Right atrium auricular region (tissue), 2 donors: ENCODE measurements around the gene C8G. TPM values are rescaled to one million over a fixed set of nuclear protein-coding genes. Genes with fewer than 3 reads are reported as not detected.

ENCODE experiments used
- DNase-seq: peaks from one replicate; pipeline ENCODE4 v3.0.0-alpha.2; 2019; ENCODE audit warnings: low spot score
- H3K27ac ChIP-seq, 2 donors: fragments of 200-600 bp; sonication (generic); 1 replicate in 1 of 2; 2 replicates in 1 of 2; pipeline ENCODE4 v1.5.1; 2016 to 2019
- H3K27me3 ChIP-seq, 2 donors: fragments of 200-600 bp; sonication (generic); one replicate each; pipeline versions ENCODE4 v1.5.1 to v1.6.0; 2017 to 2019
- H3K36me3 ChIP-seq: fragments of 200-600 bp; sonication (generic); one replicate; pipeline ENCODE4 v1.5.1; 2016
- H3K4me1 ChIP-seq, 2 donors: fragments of 200-600 bp; sonication (generic); one replicate each; pipeline versions ENCODE4 v1.5.1 to v1.6.0; 2017 to 2019
- H3K4me3 ChIP-seq, 2 donors: fragments of 200-600 bp; sonication (generic); 1 replicate in 1 of 2; 2 replicates in 1 of 2; pipeline ENCODE4 v1.5.1; 2017 to 2019; ENCODE audit warnings: mild to moderate bottlenecking in 1 of 2, moderate library complexity in 1 of 2
- H3K9me3 ChIP-seq, 2 donors: fragments of 200-600 bp; sonication (generic); one replicate each; pipeline ENCODE4 v1.5.1; 2019
- total RNA-seq, 2 donors: library from RNA; depleted of rRNA; stranded (reverse); fragments of >200 nt; gene quantifications; one replicate each; pipeline ENCODE4 v1.1.0, GENCODE V29; 2016
- TF ChIP-seq, protein P1 (sequence below), 2 donors: fragments of 200-600 bp; sonication (generic); IDR thresholded peaks; one replicate each; pipeline ENCODE4 v1.5.1; 2019; ENCODE audit warnings: antibody characterized with exemption in 2 of 2

Gene C8G
- total RNA-seq, 2 donors from 2014 or later, result not detected

DNA sequence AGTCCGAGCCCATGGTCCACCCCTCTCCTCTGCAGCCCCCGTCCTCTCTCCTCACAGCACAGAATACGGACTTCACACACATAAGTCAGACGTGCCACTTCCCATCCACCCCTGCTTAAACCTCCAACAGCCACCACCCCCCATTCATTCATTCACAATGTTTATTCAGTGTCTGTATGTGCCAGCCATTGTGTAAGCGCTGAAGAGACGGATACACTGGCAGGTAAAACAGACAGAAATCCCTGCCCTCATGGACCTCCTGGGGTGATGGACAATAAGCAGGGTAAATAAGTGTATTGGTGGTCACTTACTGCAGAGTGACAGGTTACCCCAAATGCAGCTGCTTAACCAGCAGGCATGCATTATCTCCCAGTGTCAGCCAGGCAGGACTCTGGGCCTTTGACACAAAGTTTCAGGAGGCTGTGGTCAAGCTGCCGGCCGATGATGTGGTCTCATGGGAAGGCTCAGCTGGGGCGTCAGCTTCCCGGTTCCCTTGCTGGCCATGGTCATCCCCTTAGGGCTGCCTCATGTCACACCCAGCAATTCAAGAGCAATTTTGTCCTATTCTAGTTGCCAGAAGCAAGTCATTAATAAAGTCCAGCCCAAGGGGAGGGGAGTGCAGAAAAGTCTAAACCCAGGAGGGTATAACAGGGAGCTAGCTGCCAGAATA lies 45.3 kb downstream of the C8G start:
- TF ChIP-seq, protein P1, sequence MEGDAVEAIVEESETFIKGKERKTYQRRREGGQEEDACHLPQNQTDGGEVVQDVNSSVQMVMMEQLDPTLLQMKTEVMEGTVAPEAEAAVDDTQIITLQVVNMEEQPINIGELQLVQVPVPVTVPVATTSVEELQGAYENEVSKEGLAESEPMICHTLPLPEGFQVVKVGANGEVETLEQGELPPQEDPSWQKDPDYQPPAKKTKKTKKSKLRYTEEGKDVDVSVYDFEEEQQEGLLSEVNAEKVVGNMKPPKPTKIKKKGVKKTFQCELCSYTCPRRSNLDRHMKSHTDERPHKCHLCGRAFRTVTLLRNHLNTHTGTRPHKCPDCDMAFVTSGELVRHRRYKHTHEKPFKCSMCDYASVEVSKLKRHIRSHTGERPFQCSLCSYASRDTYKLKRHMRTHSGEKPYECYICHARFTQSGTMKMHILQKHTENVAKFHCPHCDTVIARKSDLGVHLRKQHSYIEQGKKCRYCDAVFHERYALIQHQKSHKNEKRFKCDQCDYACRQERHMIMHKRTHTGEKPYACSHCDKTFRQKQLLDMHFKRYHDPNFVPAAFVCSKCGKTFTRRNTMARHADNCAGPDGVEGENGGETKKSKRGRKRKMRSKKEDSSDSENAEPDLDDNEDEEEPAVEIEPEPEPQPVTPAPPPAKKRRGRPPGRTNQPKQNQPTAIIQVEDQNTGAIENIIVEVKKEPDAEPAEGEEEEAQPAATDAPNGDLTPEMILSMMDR (IDR thresholded peaks at IDR 0.05), result no peak
- no peak overlapping the region for H3K4me3 ChIP-seq

DNA sequence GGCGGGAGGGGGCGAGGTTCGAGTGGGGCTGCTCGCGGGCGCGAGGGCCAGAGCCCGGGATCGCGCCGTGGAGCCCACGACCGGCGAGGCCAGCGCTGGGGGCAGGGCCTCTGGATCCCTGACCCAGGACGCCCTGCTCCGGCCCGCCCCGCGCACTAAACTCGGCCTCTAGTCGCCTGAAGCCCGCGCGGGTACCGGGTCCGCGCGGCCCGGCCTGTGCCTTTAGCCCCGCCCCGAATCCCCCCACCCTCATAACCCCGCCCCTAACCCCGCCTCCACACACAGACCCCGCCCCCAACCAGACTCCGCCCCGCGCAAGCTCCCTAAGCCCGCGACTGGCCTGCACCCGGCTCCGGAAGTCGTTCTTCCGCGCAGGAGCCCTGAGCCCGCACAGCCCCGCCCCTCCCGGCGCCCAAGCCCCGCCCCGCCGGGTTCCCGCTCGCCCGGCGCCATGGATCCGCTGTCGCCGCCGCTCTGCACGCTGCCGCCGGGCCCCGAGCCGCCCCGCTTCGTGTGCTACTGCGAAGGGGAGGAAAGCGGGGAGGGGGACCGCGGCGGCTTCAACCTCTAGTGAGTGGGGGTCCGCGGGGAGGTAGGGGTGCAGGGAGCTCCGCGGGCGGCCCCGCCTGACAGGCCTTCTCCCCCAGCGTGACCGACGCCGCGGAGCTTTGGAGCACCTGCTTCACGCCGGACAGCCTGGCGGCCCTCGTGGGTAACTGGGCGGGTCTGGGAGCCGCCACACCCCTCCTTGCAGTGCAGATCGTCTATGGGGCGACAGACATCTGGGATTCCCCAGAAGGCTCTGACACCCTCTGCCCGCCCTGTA lies 47.2 kb downstream of the C8G start, which contains the start of gene PAXX:
TSS of gene PAXX (plus strand) at position 430 of the 826 bp plus-strand sequence. CDS start at position 452, 22 bp downstream.
- H3K9me3 ChIP-seq, result no peaks in the 10 kb centered on the region
- peak; percentile 89 for DNase-seq
- peak within 1 kb of the TSS; percentile 65 to 78 for H3K4me3 ChIP-seq
- H3K27me3 ChIP-seq, result no peaks in the 10 kb centered on the region
- peak within 1 kb of the TSS; percentile 78 to 88 for H3K27ac ChIP-seq
- H3K36me3 ChIP-seq, result no peaks in the 10 kb centered on the region
- H3K4me1 ChIP-seq, result peaks cover 0 to 55% of the 10 kb centered on the region in 2 donors
- TF ChIP-seq, protein P1 (IDR thresholded peaks at IDR 0.05), result no peak

More for the DNA sequence above, 45.3 kb downstream of the C8G start:
- no peaks in the 10 kb centered on the region for H3K9me3 ChIP-seq
- H3K27me3 ChIP-seq, result no peaks in the 10 kb centered on the region
- H3K27ac ChIP-seq, result no peak overlapping the region
- no peaks in the 10 kb centered on the region for H3K36me3 ChIP-seq
- no peak for DNase-seq
- peaks cover 0 to 44% of the 10 kb centered on the region in 2 donors for H3K4me1 ChIP-seq

DNA sequence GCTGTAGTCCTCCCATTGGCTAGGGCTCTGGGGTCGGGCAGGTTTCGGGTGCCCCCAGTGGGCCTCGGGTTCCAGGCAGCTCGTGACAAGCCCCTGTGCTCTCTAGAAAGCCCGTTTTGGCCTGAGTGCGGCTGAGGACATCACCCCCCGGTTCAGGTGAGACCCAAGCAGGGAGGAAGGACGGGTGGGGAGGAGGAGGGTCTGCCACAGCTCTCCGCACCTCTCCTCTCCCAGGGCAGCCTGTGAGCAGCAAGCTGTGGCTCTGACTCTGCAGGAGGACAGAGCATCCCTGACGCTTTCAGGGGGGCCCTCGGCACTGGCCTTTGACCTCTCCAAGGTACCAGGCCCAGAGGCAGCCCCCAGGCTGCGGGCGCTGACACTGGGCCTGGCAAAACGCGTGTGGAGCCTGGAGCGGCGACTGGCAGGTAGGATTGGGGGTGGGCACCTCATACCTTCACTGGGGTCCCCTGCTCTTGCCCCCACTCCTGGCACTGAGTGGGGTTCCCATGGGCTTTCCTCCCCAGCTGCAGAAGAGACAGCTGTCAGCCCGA lies 47.9 kb downstream of the C8G start:
- TF ChIP-seq, protein P1 (IDR thresholded peaks at IDR 0.05), result no peak
- DNase-seq, result no peak
- H3K9me3 ChIP-seq, result no peaks in the 10 kb centered on the region
- H3K27ac ChIP-seq, result peak overlapping the region; percentile 78 to 88
- peak overlapping the region; percentile 65 to 78 for H3K4me3 ChIP-seq
- peaks cover 0 to 55% of the 10 kb centered on the region in 2 donors for H3K4me1 ChIP-seq
- no peaks in the 10 kb centered on the region for H3K36me3 ChIP-seq
- no peaks in the 10 kb centered on the region for H3K27me3 ChIP-seq

DNA sequence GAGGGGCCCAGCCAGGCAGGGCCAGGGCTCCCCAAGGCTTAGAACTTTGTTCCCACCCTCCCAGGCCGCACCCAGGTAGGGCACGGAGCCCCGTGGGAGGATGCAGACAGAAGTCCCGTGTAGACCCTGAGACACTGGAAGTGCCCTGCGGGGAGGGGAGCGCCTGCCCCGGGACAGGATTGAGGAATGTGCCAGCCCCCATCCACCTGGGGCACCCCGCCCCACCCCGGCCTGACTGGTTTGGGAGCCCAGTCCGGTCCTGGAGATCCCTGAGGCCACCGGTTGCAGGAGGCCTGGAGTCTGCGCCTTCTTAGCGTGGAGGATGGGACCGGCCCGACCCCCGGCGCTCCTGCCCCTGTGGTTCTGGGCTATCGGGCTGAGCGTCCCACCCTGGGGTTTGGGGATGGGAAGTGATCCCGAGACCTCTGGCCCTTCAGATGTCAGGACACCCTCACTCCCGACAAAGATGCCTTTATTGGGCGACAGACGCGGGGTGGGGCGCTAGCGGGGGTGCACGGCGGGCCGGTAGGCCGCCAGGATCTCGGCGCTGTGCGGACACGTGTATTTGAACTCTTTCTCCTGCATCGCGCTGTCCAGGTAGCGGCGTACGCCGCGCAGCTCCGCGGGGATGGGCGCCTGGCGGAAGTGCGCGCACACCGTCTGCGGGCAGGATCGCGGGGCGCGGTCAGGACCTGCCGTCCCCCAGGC lies 49.3 kb downstream of the C8G start:
- DNase-seq, result no peak
- peaks cover 0 to 55% of the 10 kb centered on the region in 2 donors for H3K4me1 ChIP-seq
- TF ChIP-seq, protein P1 (IDR thresholded peaks at IDR 0.05), result no peak
- no peaks in the 10 kb centered on the region for H3K36me3 ChIP-seq
- H3K27me3 ChIP-seq, result no peaks in the 10 kb centered on the region
- no peaks in the 10 kb centered on the region for H3K9me3 ChIP-seq
- peak overlapping the region in 1 of 2 donors; percentile 33 for H3K4me3 ChIP-seq
- no peak overlapping the region for H3K27ac ChIP-seq

DNA sequence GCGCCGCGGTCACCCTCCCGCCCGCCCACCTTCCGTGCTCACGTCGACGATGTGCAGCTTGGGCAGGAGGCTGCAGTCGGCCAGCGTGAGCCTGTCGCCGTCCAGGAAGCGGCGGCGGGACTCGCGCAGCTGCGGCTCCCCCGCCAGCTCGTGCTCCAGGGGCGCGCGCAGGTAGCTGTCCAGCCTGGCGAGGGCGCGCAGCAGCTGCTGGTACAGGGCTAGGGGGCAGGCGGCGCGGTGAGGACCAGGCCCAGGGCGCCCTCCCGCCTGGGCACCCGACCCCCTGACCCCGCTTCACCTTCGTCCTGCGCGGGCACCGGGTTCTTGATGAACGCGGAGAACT lies 49.8 kb downstream of the C8G start:
- Histone ChIP-seq H3K27ac (no peak overlapping the region), H3K4me1 (peaks cover 0 to 55% of the 10 kb centered on the region in 2 donors)
- DNase-seq, result no peak

More for the DNA sequence above, 49.8 kb downstream of the C8G start:
- Histone ChIP-seq H3K27me3 (no peaks in the 10 kb centered on the region), H3K36me3 (no peaks in the 10 kb centered on the region), H3K9me3 (no peaks in the 10 kb centered on the region), H3K4me3 (peak overlapping the region in 1 of 2 donors; percentile 33)
- TF ChIP-seq, protein P1 (IDR thresholded peaks at IDR 0.05), result no peak
